Measurements from ENCODE around the gene CHMP4B.

DNA sequence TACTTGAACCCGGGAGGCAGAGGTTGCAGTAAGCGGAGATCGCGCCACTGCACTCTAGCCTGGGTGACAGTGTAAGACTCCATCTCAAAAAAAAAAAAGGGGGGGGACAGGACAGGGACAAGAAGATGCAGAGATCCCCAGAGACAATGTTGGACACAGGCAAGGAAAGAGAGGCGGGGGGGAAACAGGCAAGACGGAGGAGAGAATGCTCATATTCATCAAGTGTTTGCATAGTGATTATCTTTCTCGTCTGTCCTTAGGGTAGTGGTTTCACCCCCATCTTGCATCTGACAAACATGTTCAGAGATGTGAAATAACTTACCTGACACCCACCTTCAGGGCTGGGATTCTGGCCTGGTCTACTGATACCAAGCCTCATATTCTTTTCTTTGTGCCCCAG lies 29.0 kb downstream of the CHMP4B start:
- TF ChIP-seq, protein P1, sequence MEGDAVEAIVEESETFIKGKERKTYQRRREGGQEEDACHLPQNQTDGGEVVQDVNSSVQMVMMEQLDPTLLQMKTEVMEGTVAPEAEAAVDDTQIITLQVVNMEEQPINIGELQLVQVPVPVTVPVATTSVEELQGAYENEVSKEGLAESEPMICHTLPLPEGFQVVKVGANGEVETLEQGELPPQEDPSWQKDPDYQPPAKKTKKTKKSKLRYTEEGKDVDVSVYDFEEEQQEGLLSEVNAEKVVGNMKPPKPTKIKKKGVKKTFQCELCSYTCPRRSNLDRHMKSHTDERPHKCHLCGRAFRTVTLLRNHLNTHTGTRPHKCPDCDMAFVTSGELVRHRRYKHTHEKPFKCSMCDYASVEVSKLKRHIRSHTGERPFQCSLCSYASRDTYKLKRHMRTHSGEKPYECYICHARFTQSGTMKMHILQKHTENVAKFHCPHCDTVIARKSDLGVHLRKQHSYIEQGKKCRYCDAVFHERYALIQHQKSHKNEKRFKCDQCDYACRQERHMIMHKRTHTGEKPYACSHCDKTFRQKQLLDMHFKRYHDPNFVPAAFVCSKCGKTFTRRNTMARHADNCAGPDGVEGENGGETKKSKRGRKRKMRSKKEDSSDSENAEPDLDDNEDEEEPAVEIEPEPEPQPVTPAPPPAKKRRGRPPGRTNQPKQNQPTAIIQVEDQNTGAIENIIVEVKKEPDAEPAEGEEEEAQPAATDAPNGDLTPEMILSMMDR (IDR thresholded peaks at IDR 0.05; ENCODE audit: low read depth, low read length, missing input control) = no peak
- no peak for TF ChIP-seq TAF1 (conservative IDR thresholded peaks at IDR 0.05)
- TF ChIP-seq, protein P2, sequence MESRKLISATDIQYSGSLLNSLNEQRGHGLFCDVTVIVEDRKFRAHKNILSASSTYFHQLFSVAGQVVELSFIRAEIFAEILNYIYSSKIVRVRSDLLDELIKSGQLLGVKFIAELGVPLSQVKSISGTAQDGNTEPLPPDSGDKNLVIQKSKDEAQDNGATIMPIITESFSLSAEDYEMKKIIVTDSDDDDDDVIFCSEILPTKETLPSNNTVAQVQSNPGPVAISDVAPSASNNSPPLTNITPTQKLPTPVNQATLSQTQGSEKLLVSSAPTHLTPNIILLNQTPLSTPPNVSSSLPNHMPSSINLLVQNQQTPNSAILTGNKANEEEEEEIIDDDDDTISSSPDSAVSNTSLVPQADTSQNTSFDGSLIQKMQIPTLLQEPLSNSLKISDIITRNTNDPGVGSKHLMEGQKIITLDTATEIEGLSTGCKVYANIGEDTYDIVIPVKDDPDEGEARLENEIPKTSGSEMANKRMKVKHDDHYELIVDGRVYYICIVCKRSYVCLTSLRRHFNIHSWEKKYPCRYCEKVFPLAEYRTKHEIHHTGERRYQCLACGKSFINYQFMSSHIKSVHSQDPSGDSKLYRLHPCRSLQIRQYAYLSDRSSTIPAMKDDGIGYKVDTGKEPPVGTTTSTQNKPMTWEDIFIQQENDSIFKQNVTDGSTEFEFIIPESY (IDR thresholded peaks at IDR 0.05) = no peak
- no peak for TF ChIP-seq GABPA (IDR thresholded peaks at IDR 0.05 in 1 of 2, conservative IDR thresholded peaks at IDR 0.05 in 1 of 2)
- TF ChIP-seq, protein P3, sequence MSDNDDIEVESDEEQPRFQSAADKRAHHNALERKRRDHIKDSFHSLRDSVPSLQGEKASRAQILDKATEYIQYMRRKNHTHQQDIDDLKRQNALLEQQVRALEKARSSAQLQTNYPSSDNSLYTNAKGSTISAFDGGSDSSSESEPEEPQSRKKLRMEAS (IDR thresholded peaks at IDR 0.05) = no peak
- TF ChIP-seq, protein P4, sequence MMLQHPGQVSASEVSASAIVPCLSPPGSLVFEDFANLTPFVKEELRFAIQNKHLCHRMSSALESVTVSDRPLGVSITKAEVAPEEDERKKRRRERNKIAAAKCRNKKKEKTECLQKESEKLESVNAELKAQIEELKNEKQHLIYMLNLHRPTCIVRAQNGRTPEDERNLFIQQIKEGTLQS (IDR thresholded peaks at IDR 0.05) = no peak
- no peak for TF ChIP-seq EGR1 (IDR thresholded peaks at IDR 0.05; ENCODE audit: low read depth in 2 of 2)
- TF ChIP-seq, protein P5, sequence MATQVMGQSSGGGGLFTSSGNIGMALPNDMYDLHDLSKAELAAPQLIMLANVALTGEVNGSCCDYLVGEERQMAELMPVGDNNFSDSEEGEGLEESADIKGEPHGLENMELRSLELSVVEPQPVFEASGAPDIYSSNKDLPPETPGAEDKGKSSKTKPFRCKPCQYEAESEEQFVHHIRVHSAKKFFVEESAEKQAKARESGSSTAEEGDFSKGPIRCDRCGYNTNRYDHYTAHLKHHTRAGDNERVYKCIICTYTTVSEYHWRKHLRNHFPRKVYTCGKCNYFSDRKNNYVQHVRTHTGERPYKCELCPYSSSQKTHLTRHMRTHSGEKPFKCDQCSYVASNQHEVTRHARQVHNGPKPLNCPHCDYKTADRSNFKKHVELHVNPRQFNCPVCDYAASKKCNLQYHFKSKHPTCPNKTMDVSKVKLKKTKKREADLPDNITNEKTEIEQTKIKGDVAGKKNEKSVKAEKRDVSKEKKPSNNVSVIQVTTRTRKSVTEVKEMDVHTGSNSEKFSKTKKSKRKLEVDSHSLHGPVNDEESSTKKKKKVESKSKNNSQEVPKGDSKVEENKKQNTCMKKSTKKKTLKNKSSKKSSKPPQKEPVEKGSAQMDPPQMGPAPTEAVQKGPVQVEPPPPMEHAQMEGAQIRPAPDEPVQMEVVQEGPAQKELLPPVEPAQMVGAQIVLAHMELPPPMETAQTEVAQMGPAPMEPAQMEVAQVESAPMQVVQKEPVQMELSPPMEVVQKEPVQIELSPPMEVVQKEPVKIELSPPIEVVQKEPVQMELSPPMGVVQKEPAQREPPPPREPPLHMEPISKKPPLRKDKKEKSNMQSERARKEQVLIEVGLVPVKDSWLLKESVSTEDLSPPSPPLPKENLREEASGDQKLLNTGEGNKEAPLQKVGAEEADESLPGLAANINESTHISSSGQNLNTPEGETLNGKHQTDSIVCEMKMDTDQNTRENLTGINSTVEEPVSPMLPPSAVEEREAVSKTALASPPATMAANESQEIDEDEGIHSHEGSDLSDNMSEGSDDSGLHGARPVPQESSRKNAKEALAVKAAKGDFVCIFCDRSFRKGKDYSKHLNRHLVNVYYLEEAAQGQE (IDR thresholded peaks at IDR 0.05) = no peak
- TF ChIP-seq RAD21 (IDR thresholded peaks at IDR 0.05) = no peak

Measured in liver (tissue), 3 donors.